ACC112 (cell line): Measurements from ENCODE around the gene TKT.

ENCODE experiments used
- H2AFZ ChIP-seq: fragments of 200-600 bp; sonication (generic); one replicate; pipeline ENCODE4 v1.6.0; 2017; ENCODE audit warnings: antibody characterized with exemption, low read length; ENCODE audit not compliant: unreplicated experiment
- H3K27ac ChIP-seq: fragments of 200-600 bp; sonication (generic); 2 replicates; pipeline ENCODE4 v1.5.1; 2014; ENCODE audit warnings: low read depth, mild to moderate bottlenecking, antibody characterized with exemption, low read length, moderate library complexity
- H3K27me3 ChIP-seq: fragments of 200-600 bp; sonication (generic); 2 replicates; pipeline ENCODE4 v1.6.1; 2014; ENCODE audit warnings: mild to moderate bottlenecking, antibody characterized with exemption, low read length, moderate library complexity, mixed read lengths; ENCODE audit not compliant: insufficient read depth
- H3K36me3 ChIP-seq: fragments of 200-600 bp; sonication (generic); 2 replicates; pipeline ENCODE4 v1.6.1; 2016; ENCODE audit warnings: mild to moderate bottlenecking, antibody characterized with exemption, low read length, moderate library complexity, mixed read lengths; ENCODE audit not compliant: insufficient read depth
- H3K4me1 ChIP-seq: fragments of 200-600 bp; sonication (generic); one replicate; pipeline ENCODE4 v1.6.1; 2016; ENCODE audit warnings: low read length, mixed read lengths; ENCODE audit not compliant: insufficient read depth, unreplicated experiment, control insufficient read depth
- H3K4me3 ChIP-seq: fragments of 200-600 bp; sonication (generic); 2 replicates; pipeline ENCODE4 v1.5.1; 2014; ENCODE audit warnings: mild to moderate bottlenecking, low read depth, low read length
- H3K79me2 ChIP-seq: fragments of 200-600 bp; sonication (generic); one replicate; pipeline ENCODE4 v1.6.0; 2016; ENCODE audit warnings: low read length; ENCODE audit not compliant: control insufficient read depth, unreplicated experiment, insufficient read depth

TKT gene

DNA sequence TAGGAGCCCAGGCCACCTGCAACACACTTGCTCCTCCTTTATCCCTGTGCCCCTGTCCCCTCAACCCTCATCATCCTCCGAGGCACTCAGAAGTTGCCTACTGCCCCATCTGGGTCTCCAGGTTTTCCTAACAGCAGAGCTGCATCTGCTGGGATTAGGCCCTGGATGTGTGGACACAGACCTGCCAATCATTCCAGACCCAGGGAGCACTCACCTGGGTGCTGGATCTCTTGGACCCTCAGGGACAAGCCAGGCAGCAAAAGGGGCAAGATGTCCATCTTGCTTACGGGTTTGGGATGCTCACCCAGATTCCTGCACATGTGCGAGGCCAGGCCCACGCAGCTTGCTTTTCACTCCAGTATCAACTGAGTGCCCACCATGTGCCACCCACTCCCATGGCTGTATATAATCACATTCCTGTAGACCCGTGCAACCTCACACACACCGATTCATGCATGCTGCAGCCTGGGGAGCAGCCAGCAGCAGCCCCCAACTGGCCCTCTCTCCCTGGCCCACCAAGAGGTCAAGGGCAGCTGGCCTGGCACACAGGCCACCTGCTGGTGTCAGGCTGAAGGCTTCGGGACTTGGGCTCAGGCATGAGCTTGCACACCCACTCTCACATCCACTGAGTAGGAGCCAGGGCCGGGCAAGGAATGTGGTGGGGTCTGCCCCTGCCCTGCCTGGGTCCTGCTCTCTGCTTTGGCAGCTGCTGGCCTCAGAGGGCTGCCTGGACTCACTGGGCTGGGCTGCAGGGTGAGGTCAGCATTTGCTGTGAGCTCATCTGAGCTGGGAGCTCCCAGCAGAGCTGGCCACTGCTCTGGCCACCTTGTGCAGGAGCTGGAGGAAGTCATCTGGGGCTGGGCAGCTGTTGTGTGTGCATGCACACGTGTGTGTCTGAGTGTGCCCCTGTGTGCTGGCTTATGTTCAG is 79.9 kb downstream of the TKT start:
- H3K27ac ChIP-seq = no peak overlapping the region
- no peak overlapping the region for H2AFZ ChIP-seq
- H3K36me3 ChIP-seq = no peaks in the 10 kb centered on the region
- H3K4me1 ChIP-seq = no peaks in the 10 kb centered on the region
- no peak overlapping the region for H3K4me3 ChIP-seq
- H3K79me2 ChIP-seq = peaks cover 2% of the 10 kb centered on the region
- H3K27me3 ChIP-seq = no peaks in the 10 kb centered on the region
